Islet precursor cell (in vitro differentiated cells): ENCODE data around the gene CDRT4.

Experiments used
- DNase-seq: peaks from one replicate; pipeline ENCODE4 v3.0.0-alpha.2; 2018

The CDRT4 gene

DNA sequence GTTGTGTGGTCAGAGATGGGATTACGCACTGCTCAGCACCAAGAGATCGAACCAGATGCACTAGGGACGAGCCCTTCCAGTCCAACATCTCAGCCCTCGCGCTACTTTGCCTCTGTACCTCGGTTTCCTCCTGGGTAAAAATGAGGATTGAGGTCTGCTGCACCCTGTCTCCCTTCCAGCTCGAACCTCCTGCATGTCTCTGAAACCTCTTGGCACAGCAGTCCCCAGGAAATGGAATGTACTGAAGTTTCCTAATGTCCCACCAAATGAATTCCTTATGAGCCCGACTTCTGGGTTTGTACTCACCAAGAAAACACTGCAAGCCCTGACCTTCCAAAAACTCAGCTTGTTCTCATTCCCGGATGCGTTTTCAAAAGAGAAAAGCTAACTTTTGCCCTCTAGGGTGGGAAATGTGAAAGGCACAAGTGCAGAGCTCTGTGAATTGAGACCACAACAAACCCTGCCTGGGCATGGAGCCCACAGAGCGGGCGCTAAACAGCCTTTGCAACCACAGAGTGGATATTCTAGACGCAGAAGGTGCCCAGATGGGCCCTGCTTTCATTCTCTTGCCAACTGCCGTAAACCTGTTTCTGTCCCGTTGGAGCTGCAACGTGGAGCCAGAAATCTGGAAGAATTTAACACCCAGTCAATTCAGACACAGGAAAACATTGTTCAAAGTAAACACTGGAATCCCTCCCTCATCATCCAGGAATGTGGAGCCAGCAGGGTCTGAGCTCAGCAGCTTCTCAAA is 10.3 kb downstream of the CDRT4 start:
- DNase-seq = no peak

DNA sequence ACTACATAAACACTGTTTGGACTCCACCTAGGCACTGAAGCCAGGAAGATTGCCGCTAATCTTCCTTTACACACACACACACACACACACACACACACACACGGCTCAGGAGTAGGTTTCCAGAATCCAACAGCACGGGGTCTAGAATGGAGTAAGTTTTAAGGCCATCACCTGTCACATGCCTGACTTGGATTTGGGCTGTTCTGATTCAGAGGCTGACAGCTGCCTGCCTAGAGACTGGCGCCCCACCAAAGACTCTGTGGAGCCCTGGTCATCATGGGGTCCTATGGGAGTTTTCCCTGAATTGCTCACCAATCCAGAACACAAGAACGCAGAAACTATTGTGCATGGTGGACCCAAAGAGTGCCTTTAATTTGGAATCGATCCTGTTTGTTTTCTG is 10.9 kb downstream of the CDRT4 start:
- no peak for DNase-seq

DNA sequence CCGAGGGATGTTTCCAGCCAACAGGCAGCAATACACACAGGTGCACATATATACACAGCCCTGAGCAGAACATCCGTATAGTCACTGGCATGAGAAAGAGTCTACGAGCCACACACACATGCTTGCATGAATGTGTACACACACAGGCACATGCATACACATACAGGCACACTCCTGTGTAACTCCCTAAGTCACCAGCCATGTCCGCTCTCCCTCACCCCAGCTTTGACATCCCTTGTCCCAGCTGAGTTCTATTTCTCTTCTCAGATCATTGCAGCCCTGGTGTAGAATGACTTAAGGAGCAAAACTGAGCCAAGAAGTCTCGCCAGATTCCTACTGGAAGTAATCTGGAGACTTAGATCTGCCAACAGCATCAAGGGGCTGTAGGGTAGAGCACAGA is 13.1 kb downstream of the CDRT4 start:
- no peak for DNase-seq

DNA sequence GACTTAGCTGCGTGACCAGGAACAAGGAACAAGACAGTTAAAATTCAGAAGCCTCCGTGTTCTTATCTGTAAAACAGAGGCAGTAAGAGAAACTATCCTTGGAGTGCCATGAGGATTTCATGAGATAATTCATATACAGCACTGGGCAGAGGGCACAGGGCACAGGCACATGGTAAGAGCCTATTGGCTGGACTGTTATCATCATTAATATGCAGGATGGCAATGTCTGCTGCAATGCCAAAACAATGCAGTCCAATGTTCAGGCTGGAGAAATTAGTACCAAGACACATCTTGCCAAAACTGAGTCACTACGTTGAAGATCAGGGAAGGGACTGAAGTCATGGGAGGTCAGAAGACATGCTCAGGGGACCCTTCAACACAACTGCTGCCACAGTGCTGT is 13.6 kb downstream of the CDRT4 start:
- DNase-seq = no peak

DNA sequence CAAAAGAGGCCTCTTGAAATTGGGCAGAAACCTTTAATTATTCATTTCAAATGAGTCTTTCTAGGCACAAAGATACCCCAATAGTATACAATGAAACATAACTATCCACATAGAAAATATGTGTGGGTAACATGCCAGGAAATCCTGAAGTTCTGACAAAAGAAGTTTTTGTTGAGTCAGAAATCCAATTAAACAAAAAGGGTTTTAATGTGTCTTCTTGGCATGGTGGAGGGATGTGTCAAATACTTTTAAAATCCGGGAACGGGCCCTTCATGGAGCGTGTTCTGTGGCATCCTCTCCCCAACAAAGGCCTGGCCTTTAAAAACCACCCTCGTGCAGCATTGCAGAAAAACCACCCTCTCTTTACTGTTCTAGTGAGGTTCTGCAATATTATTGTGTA is 14.2 kb downstream of the CDRT4 start:
- no peak for DNase-seq

DNA sequence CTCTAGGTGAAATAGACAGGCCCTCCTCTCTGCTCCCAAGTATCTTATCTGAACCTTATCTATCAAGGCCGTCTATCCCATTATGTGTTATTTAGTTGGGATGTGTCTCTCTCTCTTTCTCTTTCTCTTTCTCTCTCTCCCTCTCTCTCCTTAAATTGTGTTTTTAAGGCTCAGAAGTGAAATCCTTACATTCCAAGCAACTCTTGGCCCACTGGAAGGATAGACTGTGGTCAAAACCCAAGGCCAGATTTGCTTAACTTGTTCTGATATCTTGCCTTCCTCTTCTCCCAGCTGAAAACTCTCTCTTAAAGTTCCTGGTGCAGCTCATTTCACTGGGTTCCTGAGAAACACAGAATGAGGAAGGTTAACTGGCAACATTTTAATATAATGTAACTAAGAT is 14.7 kb downstream of the CDRT4 start:
- DNase-seq = no peak

DNA sequence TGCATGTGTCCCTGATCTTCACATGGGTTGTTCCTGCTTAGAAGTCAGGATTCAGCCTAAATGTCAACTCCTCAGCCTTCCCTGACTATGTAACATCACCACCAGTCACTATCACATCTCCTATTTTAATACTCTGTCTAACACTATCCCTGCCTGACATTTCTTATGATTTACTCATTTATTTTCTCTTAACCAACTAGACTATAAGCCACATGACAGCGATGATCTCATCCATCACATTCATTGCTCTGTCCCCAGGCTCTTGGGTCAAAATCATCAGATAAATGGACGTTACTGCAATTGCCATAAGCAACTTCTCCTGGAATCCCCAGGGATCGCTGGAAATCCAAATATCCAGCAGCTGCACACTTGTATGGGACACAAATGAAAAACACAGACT is 15.7 kb downstream of the CDRT4 start:
- no peak for DNase-seq

DNA sequence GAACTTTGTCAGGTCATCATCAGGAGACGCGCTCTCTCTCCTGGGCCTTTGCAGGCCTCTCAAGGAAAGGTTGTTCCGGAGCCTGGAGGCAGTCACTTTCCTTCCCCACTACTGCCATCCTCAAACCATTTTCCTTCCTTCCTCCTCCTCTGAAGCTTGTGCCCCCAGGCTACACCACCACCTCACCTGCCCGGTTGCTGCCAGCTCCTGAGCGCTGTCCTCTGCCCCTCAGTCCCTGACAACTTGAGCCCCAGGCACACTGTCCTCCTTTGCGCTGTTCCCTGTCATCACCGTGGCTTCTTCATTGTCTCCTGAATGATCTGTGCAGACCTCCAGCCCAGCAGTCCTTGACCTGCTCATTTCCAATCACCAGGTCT is 18.9 kb downstream of the CDRT4 start:
- peak; percentile 67 for DNase-seq

DNA sequence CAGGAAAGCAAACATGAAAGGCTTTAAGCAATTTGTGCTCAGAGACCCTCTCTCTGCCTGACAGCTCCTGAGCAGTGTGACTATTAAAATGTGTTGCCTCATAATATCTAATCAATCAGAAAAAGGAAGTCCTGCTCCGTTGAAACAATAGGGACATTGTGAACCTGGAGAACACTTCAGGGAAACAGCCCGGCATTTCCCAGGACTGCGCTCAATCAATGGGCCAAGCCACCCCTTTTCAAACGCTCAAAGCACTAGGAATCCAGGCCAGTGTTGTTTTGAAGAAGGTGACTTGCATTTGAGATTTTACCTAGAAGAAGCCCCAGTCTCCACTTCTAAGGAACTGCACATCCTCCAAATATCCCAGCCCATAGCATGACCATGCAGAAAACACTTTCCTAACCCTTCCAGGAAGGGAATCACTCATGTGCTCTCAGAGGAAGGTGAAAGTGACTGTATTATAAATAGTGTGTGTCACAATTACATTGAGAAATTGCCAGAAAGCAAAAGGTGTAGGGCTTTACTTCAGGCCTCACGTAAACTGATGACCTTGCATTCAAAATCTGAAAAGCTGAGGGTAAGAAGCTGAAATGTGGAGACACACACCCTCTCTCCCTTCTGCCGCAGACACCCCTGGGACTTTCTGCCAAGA is 19.4 kb downstream of the CDRT4 start:
- DNase-seq = peak; percentile 80

DNA sequence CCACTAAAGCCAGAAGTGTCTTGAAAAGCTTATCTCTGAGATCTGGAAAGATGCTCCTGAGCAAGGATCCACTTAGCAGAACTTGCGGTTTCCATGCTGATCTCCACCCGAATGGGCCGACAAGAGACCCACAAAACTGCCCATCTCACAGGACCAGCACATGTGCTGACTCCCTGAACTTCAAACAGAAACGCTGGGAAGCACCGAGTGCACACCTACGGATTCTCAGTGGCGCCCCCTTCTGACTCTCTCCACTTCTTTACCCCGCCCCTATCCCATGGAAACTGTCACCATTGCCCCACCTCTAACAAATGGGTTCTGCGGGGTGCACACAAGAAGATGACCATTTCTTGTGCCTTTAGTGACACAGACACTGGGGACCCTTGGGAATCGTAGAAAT is 21.4 kb downstream of the CDRT4 start:
- peak; percentile 81 for DNase-seq

DNA sequence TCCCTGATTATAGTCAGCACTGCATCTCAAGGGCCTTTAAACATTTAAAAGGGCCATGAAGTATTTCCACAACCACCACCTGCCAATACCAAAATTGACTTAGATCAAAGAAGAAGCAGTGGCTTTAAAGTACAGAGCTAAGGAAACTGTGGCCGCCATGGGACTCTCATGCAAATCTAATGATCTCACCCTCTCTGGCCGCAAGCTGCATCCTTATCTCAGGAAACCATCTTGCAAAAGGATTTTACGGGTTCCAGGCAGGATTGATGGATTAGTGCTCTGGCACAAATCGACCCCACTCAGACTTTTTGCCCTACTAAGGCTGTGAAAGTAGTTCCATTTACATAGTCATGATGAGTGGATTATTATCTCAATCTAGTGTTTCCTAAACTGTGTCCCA is 22.6 kb downstream of the CDRT4 start:
- DNase-seq = peak; percentile 98

DNA sequence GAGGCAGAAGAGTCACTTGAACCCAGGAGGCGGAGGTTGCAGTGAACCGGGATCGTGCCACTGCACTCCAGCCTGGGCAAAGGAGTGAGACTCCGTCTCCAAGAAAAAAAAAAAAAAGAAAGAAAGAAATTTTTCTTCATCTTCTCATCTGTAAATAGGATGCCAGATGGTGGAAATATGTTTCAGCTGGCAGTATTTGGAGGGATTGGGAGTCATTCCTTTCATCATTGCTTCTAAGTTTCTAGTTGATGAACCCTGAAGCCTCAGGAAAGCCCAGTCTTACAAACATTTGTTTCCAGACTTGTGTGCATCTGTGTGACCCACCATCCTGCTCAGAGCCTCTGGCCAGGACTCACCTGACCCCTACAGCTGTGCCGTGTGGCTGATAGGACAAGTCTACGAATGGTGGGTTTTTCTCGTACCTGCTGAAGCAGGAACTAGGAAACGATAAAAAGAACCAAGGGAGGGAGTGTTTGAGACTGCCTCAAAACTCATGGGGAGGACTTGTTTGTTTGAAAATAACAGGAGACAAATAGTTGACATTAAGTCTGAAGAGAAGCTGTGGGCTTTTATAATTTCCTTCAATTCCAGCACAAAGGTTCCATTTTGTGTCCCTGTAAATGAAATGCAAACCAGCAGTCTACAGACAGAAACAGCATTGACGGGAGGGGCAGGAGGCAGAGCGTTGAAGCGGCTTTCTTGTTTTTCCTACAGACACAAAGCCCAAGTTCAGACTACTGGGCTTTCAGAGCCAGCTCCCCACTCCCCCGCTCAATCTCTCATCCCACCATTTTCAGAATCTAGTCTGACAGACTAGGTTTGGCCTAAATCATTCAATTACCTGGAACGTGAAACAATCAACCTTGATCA is 24.9 kb downstream of the CDRT4 start:
- no peak for DNase-seq

DNA sequence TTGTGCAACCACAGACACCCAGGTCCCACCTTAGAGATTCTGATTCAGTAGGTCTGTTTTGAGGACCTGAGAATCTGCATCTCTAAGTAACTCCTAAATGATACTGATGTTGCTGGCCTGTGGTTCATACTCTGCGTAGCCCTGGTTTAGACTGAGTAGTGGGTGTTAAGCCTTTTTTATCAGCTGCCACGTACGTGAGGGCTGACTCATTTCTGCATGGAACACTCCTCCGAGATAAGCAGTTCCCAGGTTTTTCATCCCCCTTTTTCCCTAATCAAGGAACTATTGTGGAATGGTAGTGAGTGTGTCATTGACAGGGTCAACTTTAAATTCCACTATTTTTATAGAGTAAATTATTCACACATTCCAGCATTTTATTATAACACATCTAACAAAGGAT is 26.1 kb downstream of the CDRT4 start:
- DNase-seq = peak; percentile 84

DNA sequence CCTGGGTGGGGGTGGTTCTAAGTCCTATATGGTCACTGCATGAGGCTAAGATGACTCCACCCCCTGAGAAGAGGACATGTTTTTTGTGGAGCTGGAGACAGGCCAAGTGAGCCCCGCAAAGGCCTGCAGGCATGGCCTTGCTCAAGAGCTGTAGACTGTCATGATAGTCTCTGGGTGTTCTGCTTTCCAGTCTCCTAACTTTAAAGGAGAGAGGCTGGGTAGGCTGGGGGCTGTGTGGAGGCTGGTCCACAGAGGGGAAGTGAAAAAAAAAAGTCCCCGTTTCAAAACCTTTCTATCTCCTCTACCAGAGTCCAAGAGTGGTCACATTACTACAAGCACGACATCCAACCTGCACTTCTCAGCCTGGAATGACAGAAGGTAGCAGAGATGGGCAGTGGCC is 27.1 kb downstream of the CDRT4 start:
- no peak for DNase-seq

DNA sequence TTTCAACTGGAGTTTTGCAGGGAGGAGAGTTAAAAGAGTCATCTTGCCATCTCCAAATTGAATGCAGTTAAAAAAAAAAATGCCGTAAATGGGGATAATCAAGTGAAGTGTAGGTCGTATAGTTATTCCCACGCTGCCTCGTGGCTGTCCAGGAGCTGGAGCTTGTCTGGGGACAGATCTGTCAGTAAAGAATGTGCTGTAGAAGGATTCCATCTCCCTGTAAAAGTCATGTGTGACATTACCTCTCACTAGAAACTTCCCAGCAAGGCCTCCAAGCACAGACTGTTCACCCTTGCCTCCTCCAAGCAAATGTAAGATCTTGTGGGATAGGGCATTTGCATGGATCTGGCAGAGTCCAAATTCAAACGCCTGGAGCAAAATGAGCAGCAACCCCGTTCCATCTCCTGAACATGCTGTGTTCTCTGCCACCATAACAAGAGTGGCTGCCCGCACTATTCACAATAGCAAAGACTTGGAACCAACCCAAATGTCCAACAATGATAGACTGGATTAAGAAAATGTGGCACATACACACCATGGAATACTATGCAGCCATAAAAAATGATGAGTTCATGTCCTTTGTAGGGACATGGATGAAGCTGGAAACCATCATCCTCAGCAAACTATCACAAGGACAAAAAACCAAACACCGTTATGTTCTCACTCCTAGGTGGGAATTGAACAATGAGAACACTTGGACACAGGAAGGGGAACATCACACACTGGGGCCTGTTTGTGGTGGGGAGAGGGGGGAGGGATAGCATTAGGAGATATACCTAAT is 28.0 kb downstream of the CDRT4 start:
- peak; percentile 97 for DNase-seq

DNA sequence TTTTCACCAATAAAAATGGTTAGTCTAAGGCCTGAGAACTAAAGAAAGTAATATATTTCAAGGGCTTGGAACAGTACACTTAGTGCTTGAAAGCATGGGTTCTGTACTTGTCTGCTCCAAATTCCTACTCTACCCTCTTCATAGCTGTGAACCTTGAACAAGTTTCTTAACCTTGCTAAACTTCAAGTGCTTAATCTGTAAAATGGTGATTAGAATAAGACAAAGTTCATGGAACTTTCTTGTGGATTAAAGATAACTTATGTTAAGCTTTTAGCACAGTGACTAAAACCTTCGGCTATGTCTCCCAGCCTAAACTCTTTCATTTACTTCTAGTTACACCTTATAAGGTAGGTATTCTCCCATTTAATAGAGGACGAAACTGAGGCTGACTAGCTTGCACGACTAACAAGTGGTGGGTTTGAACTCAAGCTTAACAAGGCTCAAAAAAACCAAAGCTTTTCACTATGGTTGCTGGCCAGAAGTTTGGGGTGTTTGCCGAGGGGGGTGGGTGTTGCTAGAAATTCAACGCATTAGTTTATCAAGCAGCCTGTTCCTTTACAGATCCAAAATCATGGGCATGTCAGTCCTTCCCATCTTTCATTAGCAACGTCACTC is 28.8 kb downstream of the CDRT4 start:
- no peak for DNase-seq

DNA sequence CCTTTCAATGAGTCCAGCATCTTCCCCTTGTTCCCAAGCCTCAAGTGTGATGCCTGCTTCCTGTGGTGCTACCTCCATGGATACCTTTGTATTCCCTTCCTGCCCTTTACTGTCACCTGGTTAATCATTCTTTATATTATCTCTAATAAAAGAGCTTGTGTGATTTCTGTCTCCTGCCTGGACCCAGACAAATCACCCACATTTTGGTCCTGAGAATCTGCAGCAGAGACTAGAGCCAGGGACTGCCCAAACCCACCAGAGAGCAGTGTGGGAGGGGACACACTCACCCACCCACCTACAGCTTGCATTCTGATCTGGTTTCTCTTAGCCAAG is 30.2 kb downstream of the CDRT4 start:
- DNase-seq = no peak

DNA sequence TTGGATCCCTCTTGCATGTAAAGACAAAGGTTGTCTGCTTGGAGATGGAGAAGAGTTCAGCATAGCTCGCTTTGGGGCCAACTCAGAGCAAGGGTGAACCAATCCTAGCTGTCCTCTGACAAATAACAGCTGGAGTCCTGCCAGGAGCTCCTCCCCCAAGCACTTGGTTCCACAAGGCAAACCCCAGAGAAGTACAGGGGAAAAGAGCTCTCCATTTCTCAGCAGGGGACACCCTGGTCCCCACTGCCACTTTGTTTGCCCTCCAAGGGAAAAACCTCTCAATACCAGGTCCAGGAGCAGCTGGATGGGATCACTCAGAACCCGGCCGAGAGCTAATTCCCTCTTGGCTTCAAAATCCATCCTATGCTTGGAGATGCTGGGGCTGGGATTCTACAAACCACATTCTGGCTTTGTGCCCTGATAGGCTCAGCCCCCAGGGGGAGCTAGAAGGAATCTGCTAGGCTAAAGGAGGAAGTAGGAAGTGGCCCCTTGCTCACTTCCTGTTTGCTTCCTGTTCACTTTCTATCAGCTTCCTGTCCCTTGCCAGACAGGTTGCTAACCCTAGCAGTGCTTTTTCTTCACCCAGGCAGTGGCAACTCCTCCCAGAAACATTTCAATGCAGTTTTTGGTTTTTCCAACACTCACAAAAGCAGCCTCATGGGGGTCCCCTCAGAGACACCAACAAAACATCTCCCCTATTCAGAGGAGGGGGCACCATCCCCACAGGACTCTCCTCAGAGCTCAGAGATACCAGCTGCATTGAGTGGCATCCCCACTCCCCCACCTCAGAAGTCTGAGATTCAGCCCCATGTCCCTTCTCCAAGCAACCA is 30.7 kb downstream of the CDRT4 start:
- DNase-seq = no peak

DNA sequence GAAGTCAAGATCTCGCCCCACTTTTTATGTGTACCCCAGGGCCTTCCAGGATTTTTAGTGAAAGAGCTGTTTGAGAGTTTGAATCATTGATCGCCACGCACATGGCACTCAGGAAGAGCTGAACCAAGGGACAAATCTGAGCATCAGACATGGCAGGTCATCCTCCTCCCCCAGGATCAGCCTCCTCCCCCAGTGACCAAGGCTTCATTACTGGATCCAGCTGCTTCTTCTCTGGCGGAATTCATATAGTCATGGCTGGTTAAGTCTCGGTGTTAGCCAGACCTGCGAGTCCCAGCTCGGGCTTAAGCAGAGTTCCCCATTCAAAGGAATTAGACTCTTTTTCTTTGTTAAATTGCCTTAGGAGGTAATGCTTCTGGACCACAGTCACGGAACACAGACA is 32.5 kb downstream of the CDRT4 start:
- no peak for DNase-seq

DNA sequence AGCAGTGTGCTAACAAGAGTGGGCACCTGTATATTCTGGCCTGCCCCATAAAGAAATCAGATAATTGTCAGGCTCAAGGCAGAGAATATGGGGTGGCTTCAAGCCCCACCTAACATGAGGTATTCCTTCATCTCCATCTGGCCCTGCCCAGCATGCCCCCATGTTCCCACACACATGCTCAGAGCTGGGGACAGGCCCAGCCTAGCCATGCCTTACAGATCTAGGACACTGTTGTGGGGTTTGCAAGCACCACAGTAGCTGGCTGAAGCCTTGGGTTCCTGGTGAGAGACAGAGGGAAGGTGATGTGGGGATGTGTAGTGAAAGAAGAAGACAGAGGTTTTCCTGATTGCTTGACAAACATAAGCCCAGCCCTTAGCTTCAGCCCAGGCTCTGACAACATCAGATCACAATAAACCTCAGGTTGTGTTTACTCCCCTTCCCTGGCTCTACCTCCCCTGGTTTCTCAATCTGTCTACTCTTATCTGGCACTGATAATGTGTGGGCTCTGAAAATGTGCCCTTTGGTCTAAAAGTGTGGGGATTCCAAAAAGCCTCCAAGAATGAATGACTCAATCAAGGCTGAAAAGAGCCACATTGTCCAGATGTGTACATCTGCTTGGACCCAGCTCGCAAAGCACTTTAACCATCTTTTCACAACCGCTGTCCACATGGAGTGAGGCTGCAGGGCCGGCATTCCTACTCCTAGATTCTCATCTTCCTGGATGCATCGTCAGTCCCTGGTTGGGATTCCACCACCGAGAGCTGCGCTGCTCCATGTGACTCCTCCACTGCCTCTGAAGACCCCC is 34.4 kb downstream of the CDRT4 start:
- DNase-seq = peak; percentile 83

DNA sequence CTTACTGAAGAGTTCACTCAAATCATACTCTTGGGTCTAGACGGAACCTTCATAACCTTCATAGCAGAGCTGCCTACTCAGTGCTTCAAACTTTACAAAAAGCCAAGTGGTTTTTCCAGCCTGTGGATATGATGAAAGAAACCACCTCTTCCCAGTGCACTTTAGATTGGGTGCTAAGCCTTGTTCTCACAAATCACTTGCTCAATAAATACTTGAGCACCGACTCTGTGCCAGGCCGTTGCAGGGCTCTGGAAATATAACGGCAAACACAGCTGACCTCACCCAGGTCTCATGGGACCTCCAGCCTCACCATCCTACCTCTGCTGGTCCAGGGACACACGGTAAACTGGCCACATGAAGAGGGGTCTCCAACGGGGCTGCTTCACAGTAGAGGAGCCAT is 35.7 kb downstream of the CDRT4 start:
- no peak for DNase-seq
